PC-3 (cell line): Measurements from ENCODE around the gene BTG4.

Source experiments
- EZH2 ChIP-seq: fragments of 300-600 bp; sonication (generic); IDR thresholded peaks from one replicate; pipeline ENCODE4 v1.6.1; 2017; ENCODE audit warnings: antibody characterized with exemption, mild to moderate bottlenecking, low read length; ENCODE audit not compliant: unreplicated experiment
- EZH2phosphoT487 ChIP-seq: fragments of 300-600 bp; sonication (generic); IDR thresholded peaks from 2 replicates; pipeline ENCODE4 v1.6.1; 2018; ENCODE audit warnings: mild to moderate bottlenecking, antibody characterized with exemption, low read length, borderline replicate concordance
- TF ChIP-seq, protein P1 (sequence below): fragments of 300-600 bp; sonication (generic); conservative IDR thresholded peaks from 2 replicates; pipeline ENCODE4 v1.5.1; 2017; ENCODE audit warnings: antibody characterized with exemption, low read depth, mild to moderate bottlenecking, low read length

DNA sequence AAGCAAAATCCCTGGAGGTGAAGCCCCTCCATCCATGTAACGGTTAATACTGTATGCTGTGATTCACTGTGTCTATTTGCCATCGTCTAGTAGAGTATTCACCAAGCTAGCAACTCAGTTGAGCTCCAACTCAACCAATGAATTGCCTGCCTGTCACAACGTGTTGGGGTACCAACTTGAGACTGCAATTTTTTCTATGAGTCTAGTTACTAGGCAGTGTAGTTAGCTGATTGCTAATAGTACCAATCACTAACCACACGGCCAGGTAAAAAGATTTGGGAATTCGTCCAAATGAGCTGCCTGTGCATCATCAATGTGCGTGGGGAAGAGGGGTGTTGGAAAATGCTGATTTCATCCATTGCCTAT, 1.0 kb upstream of the BTG4 start:
- TF ChIP-seq, protein P1, sequence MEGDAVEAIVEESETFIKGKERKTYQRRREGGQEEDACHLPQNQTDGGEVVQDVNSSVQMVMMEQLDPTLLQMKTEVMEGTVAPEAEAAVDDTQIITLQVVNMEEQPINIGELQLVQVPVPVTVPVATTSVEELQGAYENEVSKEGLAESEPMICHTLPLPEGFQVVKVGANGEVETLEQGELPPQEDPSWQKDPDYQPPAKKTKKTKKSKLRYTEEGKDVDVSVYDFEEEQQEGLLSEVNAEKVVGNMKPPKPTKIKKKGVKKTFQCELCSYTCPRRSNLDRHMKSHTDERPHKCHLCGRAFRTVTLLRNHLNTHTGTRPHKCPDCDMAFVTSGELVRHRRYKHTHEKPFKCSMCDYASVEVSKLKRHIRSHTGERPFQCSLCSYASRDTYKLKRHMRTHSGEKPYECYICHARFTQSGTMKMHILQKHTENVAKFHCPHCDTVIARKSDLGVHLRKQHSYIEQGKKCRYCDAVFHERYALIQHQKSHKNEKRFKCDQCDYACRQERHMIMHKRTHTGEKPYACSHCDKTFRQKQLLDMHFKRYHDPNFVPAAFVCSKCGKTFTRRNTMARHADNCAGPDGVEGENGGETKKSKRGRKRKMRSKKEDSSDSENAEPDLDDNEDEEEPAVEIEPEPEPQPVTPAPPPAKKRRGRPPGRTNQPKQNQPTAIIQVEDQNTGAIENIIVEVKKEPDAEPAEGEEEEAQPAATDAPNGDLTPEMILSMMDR: no peak
- TF ChIP-seq EZH2 (no peak), EZH2phosphoT487 (no peak)
